ENCODE measurements around the gene G0S2.

G0S2 gene

GRCh38 chr1:209721323-209721722, 46.1 kb downstream of the G0S2 start:
- DNase-seq: no peak

GRCh38 chr1:209723265-209723664, 48.1 kb downstream of the G0S2 start:
- no peak for DNase-seq

- no peak for DNase-seq
Measured at GRCh38 chr1:209723756-209724693, 48.8 kb downstream of the G0S2 start.

All from NCI-H1048 (cell line).